ENCODE measurements around the gene C19orf81.

DNA sequence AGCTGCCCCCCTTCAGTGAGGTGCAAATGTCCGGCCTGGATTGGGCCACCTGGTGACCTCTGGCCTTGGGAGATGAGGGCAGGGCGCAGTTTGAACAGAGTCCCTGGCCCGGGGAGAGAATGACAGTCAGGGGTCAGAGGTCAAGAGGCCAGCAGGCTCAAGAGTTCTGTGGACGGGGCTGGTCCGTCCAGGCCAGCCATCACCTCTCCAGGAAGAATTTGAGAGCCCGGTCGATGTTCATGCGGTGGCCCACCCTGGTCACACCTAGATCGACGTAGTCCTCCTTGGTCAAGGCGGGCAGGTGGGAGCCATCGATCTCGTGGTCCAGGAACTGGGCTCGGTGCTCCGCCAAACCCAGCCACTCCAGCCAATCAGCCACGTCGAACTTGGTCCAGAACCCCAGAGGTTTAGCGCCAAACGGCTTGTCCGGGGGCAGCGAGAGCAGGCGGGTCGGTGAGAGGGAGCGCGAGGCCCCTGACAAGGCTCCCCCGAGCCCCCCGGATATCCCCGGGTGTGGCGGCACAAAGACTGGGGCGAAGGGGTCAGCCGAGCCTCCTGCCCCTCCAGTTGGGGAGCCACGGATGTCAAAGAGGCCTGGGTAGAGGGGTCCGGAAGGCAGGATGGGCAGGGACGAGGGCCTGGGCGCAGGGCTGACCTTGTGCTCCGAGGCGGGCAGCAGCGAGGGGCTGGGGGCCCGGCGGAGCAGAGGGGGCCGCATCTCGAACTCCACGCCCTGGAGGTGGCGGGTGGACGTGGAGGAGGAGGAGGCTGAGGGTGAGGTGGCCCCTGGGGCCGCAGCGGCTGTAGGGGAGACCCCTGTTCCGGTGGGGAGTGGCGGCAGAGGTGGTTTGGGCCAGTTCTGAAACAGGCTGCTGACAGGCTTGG, 12.8 kb downstream of the C19orf81 start:
- TF ChIP-seq, protein P1, sequence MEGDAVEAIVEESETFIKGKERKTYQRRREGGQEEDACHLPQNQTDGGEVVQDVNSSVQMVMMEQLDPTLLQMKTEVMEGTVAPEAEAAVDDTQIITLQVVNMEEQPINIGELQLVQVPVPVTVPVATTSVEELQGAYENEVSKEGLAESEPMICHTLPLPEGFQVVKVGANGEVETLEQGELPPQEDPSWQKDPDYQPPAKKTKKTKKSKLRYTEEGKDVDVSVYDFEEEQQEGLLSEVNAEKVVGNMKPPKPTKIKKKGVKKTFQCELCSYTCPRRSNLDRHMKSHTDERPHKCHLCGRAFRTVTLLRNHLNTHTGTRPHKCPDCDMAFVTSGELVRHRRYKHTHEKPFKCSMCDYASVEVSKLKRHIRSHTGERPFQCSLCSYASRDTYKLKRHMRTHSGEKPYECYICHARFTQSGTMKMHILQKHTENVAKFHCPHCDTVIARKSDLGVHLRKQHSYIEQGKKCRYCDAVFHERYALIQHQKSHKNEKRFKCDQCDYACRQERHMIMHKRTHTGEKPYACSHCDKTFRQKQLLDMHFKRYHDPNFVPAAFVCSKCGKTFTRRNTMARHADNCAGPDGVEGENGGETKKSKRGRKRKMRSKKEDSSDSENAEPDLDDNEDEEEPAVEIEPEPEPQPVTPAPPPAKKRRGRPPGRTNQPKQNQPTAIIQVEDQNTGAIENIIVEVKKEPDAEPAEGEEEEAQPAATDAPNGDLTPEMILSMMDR (IDR thresholded peaks at IDR 0.05): no peak
- TF ChIP-seq POLR2A (IDR thresholded peaks at IDR 0.05): no peak

Data from gastroesophageal sphincter (tissue), 3 donors.